ENCODE measurements around the gene GNAO1.

DNA sequence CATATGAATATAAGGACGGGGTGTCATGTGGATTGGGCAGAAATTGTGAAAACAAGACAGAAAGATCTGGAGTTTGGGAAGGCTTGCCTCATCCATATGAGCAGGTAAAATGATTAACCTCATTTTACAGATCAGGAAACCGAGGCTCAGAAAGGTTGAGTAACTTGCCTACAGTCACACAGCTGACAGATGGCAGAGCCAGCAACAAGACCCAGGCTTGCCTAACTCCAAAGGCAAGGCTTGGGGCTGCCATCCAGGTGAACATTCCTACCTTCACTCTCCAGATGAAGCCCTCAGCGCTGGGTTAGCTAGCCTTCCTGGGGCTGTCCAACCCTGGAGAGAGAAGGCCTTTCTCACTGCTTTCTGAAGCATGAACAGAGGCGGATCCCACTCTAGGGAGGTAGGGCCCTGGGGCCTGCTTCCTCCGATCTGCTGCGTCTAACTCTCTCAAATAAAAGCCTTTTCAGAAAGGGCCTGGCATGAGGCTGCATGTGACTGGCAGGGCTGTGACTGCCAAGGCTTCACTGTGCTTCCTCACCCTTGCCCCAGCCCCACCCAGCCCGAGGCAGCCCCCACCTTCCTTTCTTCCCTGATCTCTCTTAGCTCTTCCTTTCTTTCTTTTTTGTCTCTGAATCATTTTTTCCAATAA is 107.8 kb downstream of the GNAO1 start:
- TF ChIP-seq GATA2 (IDR thresholded peaks at IDR 0.05; ENCODE audit: low read depth, low read length) (no peak), GATA3 (IDR thresholded peaks at IDR 0.05; ENCODE audit: low read depth, low read length) (no peak)
